ENCODE results near the gene UPF1.

- TF ChIP-seq CTCF (IDR thresholded peaks at IDR 0.05) = no peak
- TF ChIP-seq POLR2A (IDR thresholded peaks at IDR 0.05) = no peak
Observed at GRCh38 chr19:18876865-18877264, 45.1 kb downstream of the UPF1 start.

Measured in heart left ventricle (tissue), 13 donors.